ENCODE data around the gene FAM227A.

DNA sequence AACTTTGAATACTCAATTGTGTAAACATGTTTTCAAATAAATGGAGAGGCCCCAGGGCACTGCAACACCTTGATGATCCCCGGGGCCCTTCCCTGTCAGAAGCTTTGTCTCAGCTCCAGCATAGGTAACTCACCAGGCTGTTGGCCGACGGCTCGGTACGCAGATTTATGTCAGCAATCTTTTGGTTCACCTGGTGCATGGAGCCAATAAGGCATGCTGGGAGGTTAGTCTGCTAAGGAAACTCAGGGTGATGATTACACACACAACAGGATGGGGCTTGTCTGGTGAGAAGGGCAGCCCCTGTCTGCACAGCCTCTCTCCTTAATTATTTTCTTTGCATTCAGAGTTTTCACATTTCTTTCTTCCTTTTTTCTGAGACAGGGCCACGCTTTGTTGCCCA is 10.8 kb downstream of the FAM227A start:
- TF ChIP-seq, protein P1, sequence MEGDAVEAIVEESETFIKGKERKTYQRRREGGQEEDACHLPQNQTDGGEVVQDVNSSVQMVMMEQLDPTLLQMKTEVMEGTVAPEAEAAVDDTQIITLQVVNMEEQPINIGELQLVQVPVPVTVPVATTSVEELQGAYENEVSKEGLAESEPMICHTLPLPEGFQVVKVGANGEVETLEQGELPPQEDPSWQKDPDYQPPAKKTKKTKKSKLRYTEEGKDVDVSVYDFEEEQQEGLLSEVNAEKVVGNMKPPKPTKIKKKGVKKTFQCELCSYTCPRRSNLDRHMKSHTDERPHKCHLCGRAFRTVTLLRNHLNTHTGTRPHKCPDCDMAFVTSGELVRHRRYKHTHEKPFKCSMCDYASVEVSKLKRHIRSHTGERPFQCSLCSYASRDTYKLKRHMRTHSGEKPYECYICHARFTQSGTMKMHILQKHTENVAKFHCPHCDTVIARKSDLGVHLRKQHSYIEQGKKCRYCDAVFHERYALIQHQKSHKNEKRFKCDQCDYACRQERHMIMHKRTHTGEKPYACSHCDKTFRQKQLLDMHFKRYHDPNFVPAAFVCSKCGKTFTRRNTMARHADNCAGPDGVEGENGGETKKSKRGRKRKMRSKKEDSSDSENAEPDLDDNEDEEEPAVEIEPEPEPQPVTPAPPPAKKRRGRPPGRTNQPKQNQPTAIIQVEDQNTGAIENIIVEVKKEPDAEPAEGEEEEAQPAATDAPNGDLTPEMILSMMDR (IDR thresholded peaks at IDR 0.05): no peak
- TF ChIP-seq POLR2A (IDR thresholded peaks at IDR 0.05): no peak

All from body of pancreas (tissue), 4 donors.